ENCODE measurements around the gene FLAD1.

Gene FLAD1

GRCh38 chr1:155030243-155030795 lies 47.2 kb downstream of the FLAD1 start:
- H3K27me3 ChIP-seq (replicated peaks; ENCODE audit: control insufficient read depth, insufficient read depth, low read length) = peaks cover 3% of the 10 kb centered on the region
- DNase-seq (ENCODE audit: extremely low read depth, insufficient read length) = no peak
- H3K4me3 ChIP-seq (replicated peaks; ENCODE audit: low read depth, low read length) = no peak overlapping the region
- no peaks in the 10 kb centered on the region for H3K36me3 ChIP-seq (ENCODE audit: control insufficient read depth, insufficient read depth, low read length)
- no peak for TF ChIP-seq CTCF (IDR thresholded peaks at IDR 0.05; ENCODE audit: insufficient read depth, low read length, poor library complexity, severe bottlenecking)

GRCh38 chr1:155030899-155031298 lies 47.8 kb downstream of the FLAD1 start:
- Histone ChIP-seq H3K36me3 (ENCODE audit: control insufficient read depth, insufficient read depth, low read length) (no peaks in the 10 kb centered on the region), H3K4me3 (replicated peaks; ENCODE audit: low read depth, low read length) (no peak overlapping the region), H3K27me3 (replicated peaks; ENCODE audit: control insufficient read depth, insufficient read depth, low read length) (peaks cover 3% of the 10 kb centered on the region)
- no peak for TF ChIP-seq CTCF (IDR thresholded peaks at IDR 0.05; ENCODE audit: insufficient read depth, low read length, poor library complexity, severe bottlenecking)
- no peak for DNase-seq (ENCODE audit: extremely low read depth, insufficient read length)

- Histone ChIP-seq H3K27me3 (replicated peaks; ENCODE audit: control insufficient read depth, insufficient read depth, low read length) (peaks cover 3% of the 10 kb centered on the region), H3K4me3 (replicated peaks; ENCODE audit: low read depth, low read length) (no peak overlapping the region), H3K36me3 (ENCODE audit: control insufficient read depth, insufficient read depth, low read length) (no peaks in the 10 kb centered on the region)
- no peak for TF ChIP-seq CTCF (IDR thresholded peaks at IDR 0.05; ENCODE audit: insufficient read depth, low read length, poor library complexity, severe bottlenecking)
- DNase-seq (ENCODE audit: extremely low read depth, insufficient read length) = no peak
Measured at GRCh38 chr1:155032886-155033285, 49.7 kb downstream of the FLAD1 start.

- H3K36me3 ChIP-seq (ENCODE audit: control insufficient read depth, insufficient read depth, low read length) = no peaks in the 10 kb centered on the region
- no peak for DNase-seq (ENCODE audit: extremely low read depth, insufficient read length)
- TF ChIP-seq CTCF (IDR thresholded peaks at IDR 0.05; ENCODE audit: insufficient read depth, low read length, poor library complexity, severe bottlenecking) = no peak
- H3K27me3 ChIP-seq (replicated peaks; ENCODE audit: control insufficient read depth, insufficient read depth, low read length) = peaks cover 3% of the 10 kb centered on the region
- H3K4me3 ChIP-seq (replicated peaks; ENCODE audit: low read depth, low read length) = no peak within 1 kb of the TSS
Measured at GRCh38 chr1:155033524-155033923, 50.4 kb downstream of the FLAD1 start, which contains the start of the genes DCST1 and DCST2. DCST1 (plus strand) TSS chr1:155033824; CDS start chr1:155034037, 213 bp downstream. DCST2 (minus strand) TSS chr1:155033781; CDS start chr1:155033701, 80 bp downstream.

- no peak for TF ChIP-seq CTCF (IDR thresholded peaks at IDR 0.05; ENCODE audit: insufficient read depth, low read length, poor library complexity, severe bottlenecking)
- no peak for DNase-seq (ENCODE audit: extremely low read depth, insufficient read length)
- Histone ChIP-seq H3K27me3 (replicated peaks; ENCODE audit: control insufficient read depth, insufficient read depth, low read length) (peaks cover 3% of the 10 kb centered on the region), H3K36me3 (ENCODE audit: control insufficient read depth, insufficient read depth, low read length) (no peaks in the 10 kb centered on the region), H3K4me3 (replicated peaks; ENCODE audit: low read depth, low read length) (no peak overlapping the region)
Measured at GRCh38 chr1:155034318-155035208, 51.4 kb downstream of the FLAD1 start.

Measured in GM06990 (cell line).